HG02981 (cell line): Measurements from ENCODE around the gene CFAP410.

Experiments used
- ATAC-seq: cut with Tn5 transposase; IDR thresholded peaks from one replicate; pipeline ENCODE4 v1.9.1; 2021; ENCODE audit warnings: mild to moderate bottlenecking, moderate library complexity; ENCODE audit not compliant: unreplicated experiment

The CFAP410 gene

GRCh38 chr21:44338971-44339910 lies at the start of gene CFAP410:
Gene CFAP410 (minus strand): TSS chr21:44339390. CDS start chr21:44339194, 196 bp downstream.
- ATAC-seq = peak; percentile 86

GRCh38 chr21:44384968-44385367 lies 45.8 kb upstream of the CFAP410 start:
- no peak for ATAC-seq

GRCh38 chr21:44383216-44383615 lies 44.0 kb upstream of the CFAP410 start:
- no peak for ATAC-seq

GRCh38 chr21:44382536-44382935 lies 43.3 kb upstream of the CFAP410 start:
- ATAC-seq = no peak

- ATAC-seq = no peak
These were observed 42.7 kb upstream of the CFAP410 start for GRCh38 chr21:44381874-44382273.

- ATAC-seq = no peak
These were observed 41.7 kb upstream of the CFAP410 start for GRCh38 chr21:44380876-44381275.

- ATAC-seq = no peak
These were observed 41.0 kb upstream of the CFAP410 start for GRCh38 chr21:44379991-44380865.

GRCh38 chr21:44379515-44379848 lies 40.3 kb upstream of the CFAP410 start:
- ATAC-seq = no peak

- ATAC-seq = no peak
These were observed 39.7 kb upstream of the CFAP410 start for GRCh38 chr21:44378646-44379514.

GRCh38 chr21:44377922-44378645 lies 38.9 kb upstream of the CFAP410 start:
- ATAC-seq = no peak

- ATAC-seq = no peak
These were observed 38.2 kb upstream of the CFAP410 start for GRCh38 chr21:44377201-44377921.

- ATAC-seq = no peak
These were observed 37.4 kb upstream of the CFAP410 start for GRCh38 chr21:44376606-44377005.

GRCh38 chr21:44375761-44376241 lies 36.6 kb upstream of the CFAP410 start:
- ATAC-seq = no peak

- no peak for ATAC-seq
These were observed 36.1 kb upstream of the CFAP410 start for GRCh38 chr21:44375281-44375651.

- ATAC-seq = no peak
These were observed 35.6 kb upstream of the CFAP410 start for GRCh38 chr21:44374601-44375280.

GRCh38 chr21:44372616-44373015 lies 33.4 kb upstream of the CFAP410 start:
- ATAC-seq = no peak

- no peak for ATAC-seq
These were observed 32.4 kb upstream of the CFAP410 start for GRCh38 chr21:44371596-44371995.

- ATAC-seq = no peak
These were observed 31.7 kb upstream of the CFAP410 start for GRCh38 chr21:44370786-44371410.
